Astrocyte of the cerebellum (primary cell): ENCODE results near the gene OR4E1.
"Not testable (repeated sequence)": the region's sequence is repeated elsewhere in the genome, so short reads cannot be mapped to it uniquely, and the experiment has no call there.

Experiments used
- DNase-seq: peaks from one replicate; pipeline ENCODE4 v3.0.0-alpha.2; 2011; ENCODE audit warnings: low read depth
- H3K4me3 ChIP-seq: 2 replicates; pipeline ENCODE4 v1.5.1; 2011; ENCODE audit warnings: mild to moderate bottlenecking, low read depth, low read length, moderate library complexity
- in situ Hi-C: cut with HindIII; loops from 2 replicates; pipeline ENCODE4 v1.10.0; 2017; ENCODE audit warnings: low sequenced_read_pairs
- TF ChIP-seq, protein P1 (sequence below): IDR thresholded peaks from 2 replicates; pipeline ENCODE4 v1.5.1; 2012; ENCODE audit warnings: low read length, low read depth, moderate library complexity, mild to moderate bottlenecking; ENCODE audit errors: missing control alignments

OR4E1 gene

DNA sequence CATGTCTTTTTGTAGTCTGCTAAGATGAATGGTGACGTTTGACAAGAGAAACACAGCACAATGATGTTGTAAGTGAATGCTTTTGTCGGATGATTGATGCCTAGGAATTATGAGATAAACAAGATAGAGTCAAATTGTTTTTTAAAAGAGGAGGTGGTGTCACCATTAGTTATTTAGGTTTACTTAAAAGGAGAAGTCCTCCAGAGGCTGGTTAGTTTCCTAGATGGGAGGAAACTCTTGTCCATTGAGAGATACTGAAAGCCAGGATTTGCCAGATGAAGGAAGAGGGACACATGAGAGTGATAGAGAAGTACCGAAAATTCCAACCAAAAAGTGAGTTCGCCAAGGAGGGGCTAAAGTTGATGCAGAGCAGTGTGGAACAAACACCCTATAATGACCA lies 38.8 kb downstream of the OR4E1 start, which contains the start of gene OR10G2:
Gene OR10G2 (minus strand): TSS at position 101 of the 400 bp plus-strand sequence. CDS start 98 bp downstream, at position 3.
- DNase-seq = no peak
- in situ Hi-C loops = no loop called here
- TF ChIP-seq, protein P1, sequence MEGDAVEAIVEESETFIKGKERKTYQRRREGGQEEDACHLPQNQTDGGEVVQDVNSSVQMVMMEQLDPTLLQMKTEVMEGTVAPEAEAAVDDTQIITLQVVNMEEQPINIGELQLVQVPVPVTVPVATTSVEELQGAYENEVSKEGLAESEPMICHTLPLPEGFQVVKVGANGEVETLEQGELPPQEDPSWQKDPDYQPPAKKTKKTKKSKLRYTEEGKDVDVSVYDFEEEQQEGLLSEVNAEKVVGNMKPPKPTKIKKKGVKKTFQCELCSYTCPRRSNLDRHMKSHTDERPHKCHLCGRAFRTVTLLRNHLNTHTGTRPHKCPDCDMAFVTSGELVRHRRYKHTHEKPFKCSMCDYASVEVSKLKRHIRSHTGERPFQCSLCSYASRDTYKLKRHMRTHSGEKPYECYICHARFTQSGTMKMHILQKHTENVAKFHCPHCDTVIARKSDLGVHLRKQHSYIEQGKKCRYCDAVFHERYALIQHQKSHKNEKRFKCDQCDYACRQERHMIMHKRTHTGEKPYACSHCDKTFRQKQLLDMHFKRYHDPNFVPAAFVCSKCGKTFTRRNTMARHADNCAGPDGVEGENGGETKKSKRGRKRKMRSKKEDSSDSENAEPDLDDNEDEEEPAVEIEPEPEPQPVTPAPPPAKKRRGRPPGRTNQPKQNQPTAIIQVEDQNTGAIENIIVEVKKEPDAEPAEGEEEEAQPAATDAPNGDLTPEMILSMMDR = no peak
- H3K4me3 ChIP-seq = no peak within 1 kb of the TSS

DNA sequence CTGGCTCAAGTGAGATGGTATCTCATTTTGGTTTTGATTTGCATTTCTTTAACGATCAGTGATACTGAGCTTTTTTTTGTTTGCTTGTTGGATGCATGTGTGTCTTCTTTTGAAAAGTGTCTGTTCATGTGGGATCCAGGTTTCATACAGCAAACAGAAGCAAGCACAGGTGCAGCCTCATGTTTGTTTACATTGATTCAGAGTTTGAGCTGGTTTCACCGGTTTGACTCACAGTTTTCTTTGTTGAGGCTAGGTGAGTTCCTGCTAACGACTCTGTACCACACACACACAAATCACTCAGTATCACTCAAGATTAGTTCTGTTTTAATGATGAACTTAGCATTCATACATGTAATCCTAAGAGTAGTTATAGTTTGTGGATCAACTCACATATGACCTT lies 42.5 kb downstream of the OR4E1 start:
- in situ Hi-C loops = no loop called here
- TF ChIP-seq, protein P1 = no peak
- no peak for DNase-seq
- H3K4me3 ChIP-seq = no peak overlapping the region

DNA sequence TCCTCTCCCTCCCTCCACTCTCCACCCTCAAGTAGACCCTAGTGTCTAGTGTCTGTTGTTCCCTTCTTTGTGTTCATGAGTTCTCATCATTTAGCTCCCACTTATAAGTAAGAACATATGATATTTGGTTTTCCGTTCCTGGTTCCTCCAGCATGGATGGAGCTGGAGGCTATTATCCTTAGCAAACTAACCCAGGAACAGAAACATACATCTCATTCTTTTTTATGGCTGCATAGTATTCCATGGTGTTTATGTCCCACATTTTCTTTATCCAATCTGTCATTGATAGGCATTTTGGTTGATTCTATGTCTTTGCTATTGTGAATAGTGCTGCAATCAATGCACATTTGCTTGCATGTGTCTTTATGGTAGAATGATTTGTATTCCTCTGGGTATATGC lies 43.1 kb downstream of the OR4E1 start:
- in situ Hi-C loops, H3K4me3 ChIP-seq: not testable (repeated sequence)

DNA sequence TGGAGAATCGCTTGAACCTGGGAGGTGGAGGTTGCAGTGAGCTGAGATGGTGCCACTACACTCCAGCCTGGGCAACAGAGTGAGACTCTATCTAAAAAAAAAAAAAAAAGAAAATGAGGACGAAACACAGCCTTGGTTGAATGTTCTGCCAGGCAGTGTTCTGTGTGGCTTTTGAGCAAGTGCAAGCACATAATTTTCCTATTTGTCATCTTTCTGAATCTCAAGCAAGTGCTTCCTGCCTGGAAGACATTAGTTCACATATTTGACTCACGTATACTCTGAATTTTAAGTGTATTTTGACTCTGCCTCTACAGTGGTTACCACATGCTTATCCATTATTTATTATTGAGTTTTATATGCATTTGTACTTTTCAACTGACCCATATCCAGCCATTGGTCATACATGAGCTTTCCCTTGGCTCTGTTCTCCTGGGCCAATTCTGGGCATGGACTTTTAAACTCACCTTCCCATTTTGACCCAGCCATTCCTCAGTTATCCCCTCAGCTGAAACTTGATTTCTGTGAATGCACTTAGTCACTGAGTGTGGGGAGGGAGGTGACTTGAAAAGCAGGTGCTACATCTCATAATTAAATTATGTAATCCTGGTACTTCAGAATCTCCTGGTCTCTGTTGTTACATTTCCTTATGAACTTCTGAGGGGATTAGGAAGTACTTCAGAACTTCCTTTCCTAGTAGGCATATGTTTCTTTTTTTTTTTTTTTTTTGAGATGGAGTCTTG lies 47.0 kb downstream of the OR4E1 start:
- in situ Hi-C loops = no loop called here
- DNase-seq = peak; percentile 20
- TF ChIP-seq, protein P1 = no peak
- no peak overlapping the region for H3K4me3 ChIP-seq

More for the DNA sequence above, 43.1 kb downstream of the OR4E1 start:
- not testable (repeated sequence) for DNase-seq
